ENCODE data around the gene LRRC32. TPM values are rescaled to one million over a fixed set of nuclear protein-coding genes. Genes with fewer than 3 reads are reported as not detected.

Gene LRRC32
- total and polyA plus RNA-seq, 10 of the 15 experiments (the other 5 are each of a cell fraction or from before 2014, with no cell fraction given): 0.56 to 20.8 (median 7.4) TPM

- TF ChIP-seq NFIC (IDR thresholded peaks at IDR 0.05; ENCODE audit: low read depth, low read length): 0 out of 2 replicates have a peak, but pooled peaks have one; percentile 65
- peak; percentile 84 for TF ChIP-seq NR2F1 (conservative IDR thresholded peaks at IDR 0.05)
- TF ChIP-seq CREM (IDR thresholded peaks at IDR 0.05; ENCODE audit: low read depth): 0 out of 2 replicates have a peak, but pooled peaks have one; percentile 42
- no peak for TF ChIP-seq YBX1 (IDR thresholded peaks at IDR 0.05)
- peak; percentile 25 for TF ChIP-seq RELA (IDR thresholded peaks at IDR 0.05; ENCODE audit: borderline replicate concordance, partially characterized antibody)
- TF ChIP-seq CTCF (IDR thresholded peaks at IDR 0.05 in 2 of 3, conservative IDR thresholded peaks at IDR 0.05 in 1 of 3; ENCODE audit: control insufficient read depth in 2 of 3, extremely low read depth in 1 of 3, insufficient read depth in 1 of 3, low read depth in 3 of 3, low read length in 3 of 3): no peak
- no peak for TF ChIP-seq MYB (IDR thresholded peaks at IDR 0.05; ENCODE audit: borderline replicate concordance, low read depth, low read length)
- no peak for TF ChIP-seq MYC (IDR thresholded peaks at IDR 0.05; ENCODE audit: insufficient read depth, insufficient read length, insufficient replicate concordance, low read length, severe bottlenecking)
- no peak for TF ChIP-seq STAT3 (IDR thresholded peaks at IDR 0.05; ENCODE audit: low read depth, low read length)
- TF ChIP-seq, protein P1, sequence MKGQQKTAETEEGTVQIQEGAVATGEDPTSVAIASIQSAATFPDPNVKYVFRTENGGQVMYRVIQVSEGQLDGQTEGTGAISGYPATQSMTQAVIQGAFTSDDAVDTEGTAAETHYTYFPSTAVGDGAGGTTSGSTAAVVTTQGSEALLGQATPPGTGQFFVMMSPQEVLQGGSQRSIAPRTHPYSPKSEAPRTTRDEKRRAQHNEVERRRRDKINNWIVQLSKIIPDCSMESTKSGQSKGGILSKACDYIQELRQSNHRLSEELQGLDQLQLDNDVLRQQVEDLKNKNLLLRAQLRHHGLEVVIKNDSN (IDR thresholded peaks at IDR 0.05; ENCODE audit: borderline replicate concordance, extremely low read length, insufficient read depth, low read depth, low read length): no peak
- peak; percentile 84 for TF ChIP-seq ATF7 (IDR thresholded peaks at IDR 0.05; ENCODE audit: low read depth)
- no peak for TF ChIP-seq TCF3 (IDR thresholded peaks at IDR 0.05; ENCODE audit: borderline replicate concordance, insufficient read depth, low read depth, low read length)
- TF ChIP-seq CREB1 (IDR thresholded peaks at IDR 0.05; ENCODE audit: low read depth): peak; percentile 36; the same call in 1 of the 2 replicates
- TF ChIP-seq SUPT20H (IDR thresholded peaks at IDR 0.05; ENCODE audit: borderline replicate concordance, control insufficient read depth, low read depth, low read length): no peak
- TF ChIP-seq CHD4 (IDR thresholded peaks at IDR 0.05): no peak
- TF ChIP-seq TCF7 (IDR thresholded peaks at IDR 0.05; ENCODE audit: borderline replicate concordance): no peak
- peak; percentile 48; the same call in 1 of the 2 replicates for TF ChIP-seq EED (IDR thresholded peaks at IDR 0.05; ENCODE audit: low read depth)
- TF ChIP-seq NR2C2 (IDR thresholded peaks at IDR 0.05; ENCODE audit: borderline replicate concordance, control insufficient read depth, insufficient read length, low read depth): no peak
- peak; percentile 30; the same call in 1 of the 2 replicates for TF ChIP-seq JUNB (IDR thresholded peaks at IDR 0.05)
- TF ChIP-seq SMAD1 (IDR thresholded peaks at IDR 0.05; ENCODE audit: low read depth, partially characterized antibody): no peak
- no peak for TF ChIP-seq RB1 (IDR thresholded peaks at IDR 0.05; ENCODE audit: borderline replicate concordance)
- no peak for TF ChIP-seq BACH1 (IDR thresholded peaks at IDR 0.05; ENCODE audit: borderline replicate concordance)
- TF ChIP-seq, protein P2, sequence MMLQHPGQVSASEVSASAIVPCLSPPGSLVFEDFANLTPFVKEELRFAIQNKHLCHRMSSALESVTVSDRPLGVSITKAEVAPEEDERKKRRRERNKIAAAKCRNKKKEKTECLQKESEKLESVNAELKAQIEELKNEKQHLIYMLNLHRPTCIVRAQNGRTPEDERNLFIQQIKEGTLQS (IDR thresholded peaks at IDR 0.05; ENCODE audit: borderline replicate concordance, extremely low read depth, low read depth, low read length): no peak
- TF ChIP-seq RAD21 (IDR thresholded peaks at IDR 0.05; ENCODE audit: insufficient read depth, low read depth, low read length): no peak
- no peak for TF ChIP-seq ASH2L (IDR thresholded peaks at IDR 0.05; ENCODE audit: borderline replicate concordance, low read depth)
- no peak for TF ChIP-seq BCLAF1 (IDR thresholded peaks at IDR 0.05)
Measured at GRCh38 chr11:76628408-76628947, 42.1 kb downstream of the LRRC32 start (continued).
